ENCODE data around the gene TMUB1.

GRCh38 chr7:151115121-151115835 is 32.0 kb upstream of the TMUB1 start:
- TF ChIP-seq CTCF (IDR thresholded peaks at IDR 0.05; ENCODE audit: low read depth, low read length, poor library complexity, severe bottlenecking) (no peak), EZH2phosphoT487 (IDR thresholded peaks at IDR 0.05; ENCODE audit: borderline replicate concordance, low read length) (no peak)

Data from DOHH2 (cell line).